IMR-90 (cell line): ENCODE results near the gene HOXC13. TPM values are rescaled to one million over a fixed set of nuclear protein-coding genes. Genes with fewer than 3 reads are reported as not detected.
A peak's percentile ranks its signal among the peaks of the same experiment; 100 is the strongest.

Experiments used
- ATAC-seq: fragments of 200-7000 bp; cut with Tn5 transposase; 2 replicates; pipeline ENCODE4 v1.9.1; 2020; ENCODE audit warnings: low read depth, mild to moderate bottlenecking, moderate library complexity
- BruUV-seq: library from RNA; stranded (reverse); fragments of 400-500 nt; replicated peaks from 2 replicates; lab custom pipeline; 2021; lab: Mats Ljungman, UMichigan
- CTCF ChIA-PET: fragments of 300-600 bp; formaldehyde crosslinking; extraction: SDS; loops from one replicate; lab custom pipeline; 2021; ENCODE audit warnings: antibody characterized with exemption; lab: Yijun Ruan, JAX
- POLR2A ChIA-PET: fragments of 300-600 bp; sonication (Branson Sonifier 250); formaldehyde crosslinking; loops from one replicate; lab custom pipeline; 2022; ENCODE audit warnings: antibody characterized with exemption; ENCODE audit not compliant: unreplicated experiment; lab: Charles Lee
- DNase-seq: peaks from one replicate; pipeline ENCODE4 v3.0.0; 2013
- H2AFZ ChIP-seq: replicated peaks from 2 replicates; pipeline ENCODE3; 2013; ENCODE audit warnings: low read length, mild to moderate bottlenecking; ENCODE audit not compliant: poor library complexity
- H2AK5ac ChIP-seq: 2 replicates; pipeline ENCODE4 v1.6.1; 2013; ENCODE audit warnings: low read depth, low read length, inconsistent platforms
- H2AK9ac ChIP-seq: replicated peaks from 2 replicates; pipeline ENCODE3; 2013; ENCODE audit warnings: mild to moderate bottlenecking, low read depth, low read length, moderate library complexity; ENCODE audit not compliant: poor library complexity
- H2BK120ac ChIP-seq: 2 replicates; pipeline ENCODE4 v1.6.1; 2013; ENCODE audit warnings: low read depth, low read length, inconsistent platforms
- H2BK15ac ChIP-seq: 3 replicates; pipeline ENCODE4 v1.6.1; 2013; ENCODE audit warnings: low read depth, low read length, inconsistent platforms
- H2BK20ac ChIP-seq: 2 replicates; pipeline ENCODE4 v1.6.1; 2013; ENCODE audit warnings: low read depth, mild to moderate bottlenecking, inconsistent platforms, low read length, moderate library complexity
- H2BK5ac ChIP-seq: 2 replicates; pipeline ENCODE4 v1.6.1; 2013; ENCODE audit warnings: mild to moderate bottlenecking, low read depth, low read length, inconsistent platforms; ENCODE audit not compliant: poor library complexity, severe bottlenecking
- H3K14ac ChIP-seq: replicated peaks from 2 replicates; pipeline ENCODE4 v1.6.1; 2013; ENCODE audit warnings: low read depth, low read length, inconsistent platforms
- H3K18ac ChIP-seq: 2 replicates; pipeline ENCODE4 v1.6.1; 2013; ENCODE audit warnings: low read depth, low read length, control low read depth
- H3K23ac ChIP-seq: 2 replicates; pipeline ENCODE4 v1.6.1; 2013; ENCODE audit warnings: low read depth, low read length, inconsistent platforms
- H3K27ac ChIP-seq: 2 replicates; pipeline ENCODE4 v1.5.1; 2013; ENCODE audit warnings: mild to moderate bottlenecking, control low read depth, low read length; ENCODE audit not compliant: insufficient read depth
- H3K27me3 ChIP-seq: 2 replicates; pipeline ENCODE4 v1.6.1; 2013; ENCODE audit warnings: low read length; ENCODE audit not compliant: control insufficient read depth, insufficient read depth
- H3K36me3 ChIP-seq: 2 replicates; pipeline ENCODE4 v1.6.1; 2013; ENCODE audit warnings: low read length, mixed read lengths; ENCODE audit not compliant: control insufficient read depth, insufficient read depth
- H3K4ac ChIP-seq: 2 replicates; pipeline ENCODE4 v1.6.1; 2013; ENCODE audit warnings: low read depth, low read length, inconsistent platforms
- H3K4me1 ChIP-seq: 2 replicates; pipeline ENCODE4 v1.6.1; 2013; ENCODE audit warnings: low read length, mixed read lengths; ENCODE audit not compliant: control insufficient read depth, insufficient read depth
- H3K4me2 ChIP-seq: 2 replicates; pipeline ENCODE4 v1.6.1; 2013; ENCODE audit warnings: low read depth, mild to moderate bottlenecking, control low read depth, low read length, moderate library complexity
- H3K4me3 ChIP-seq: 2 replicates; pipeline ENCODE4 v1.5.1; 2013; ENCODE audit warnings: low read depth, mild to moderate bottlenecking, control low read depth, low read length, moderate library complexity; ENCODE audit not compliant: insufficient read depth
- H3K56ac ChIP-seq: 2 replicates; pipeline ENCODE4 v1.6.1; 2013; ENCODE audit warnings: low read length, inconsistent platforms; ENCODE audit not compliant: insufficient read depth; ENCODE audit errors: extremely low read depth
- H3K79me1 ChIP-seq, 2 experiments: 2 replicates each; pipeline ENCODE4 v1.6.1; 2013; ENCODE audit warnings: low read length in 2 of 2, inconsistent platforms in 1 of 2, low read depth in 1 of 2
- H3K9ac ChIP-seq: 2 replicates; pipeline ENCODE4 v1.6.1; 2013; ENCODE audit warnings: low read depth, low read length, control low read depth
- H3K9me1 ChIP-seq: 2 replicates; pipeline ENCODE4 v1.6.1; 2013; ENCODE audit warnings: low read length, inconsistent platforms; ENCODE audit not compliant: insufficient read depth
- H3K9me3 ChIP-seq: 2 replicates; pipeline ENCODE4 v1.6.1; 2013; ENCODE audit warnings: low read length; ENCODE audit not compliant: control insufficient read depth, insufficient read depth
- H4K20me1 ChIP-seq: 2 replicates; pipeline ENCODE4 v1.6.1; 2013; ENCODE audit warnings: low read length, inconsistent platforms; ENCODE audit not compliant: insufficient read depth
- H4K5ac ChIP-seq: 2 replicates; pipeline ENCODE4 v1.6.1; 2013; ENCODE audit warnings: mild to moderate bottlenecking, low read depth, low read length, control low read depth
- H4K8ac ChIP-seq, 2 experiments: 2 replicates each; pipeline ENCODE4 v1.6.1; 2013; ENCODE audit warnings: low read depth in 2 of 2, low read length in 2 of 2, control low read depth in 1 of 2, inconsistent platforms in 1 of 2
- H4K91ac ChIP-seq: 2 replicates; pipeline ENCODE4 v1.6.1; 2013; ENCODE audit warnings: low read depth, low read length, inconsistent platforms; ENCODE audit not compliant: insufficient read depth
- BHLHE40 ChIP-seq: fragments of 150-350 bp; IDR thresholded peaks from 2 replicates; pipeline ENCODE4 v1.6.1; 2016; ENCODE audit warnings: mild to moderate bottlenecking, low read depth, low read length
- CHD1 ChIP-seq: IDR thresholded peaks from 2 replicates; pipeline ENCODE4 v1.6.1; 2012; ENCODE audit warnings: low read depth, low read length, improper control_type of control experiment
- MAFK ChIP-seq: IDR thresholded peaks from 2 replicates; pipeline ENCODE4 v1.6.1; 2012; ENCODE audit warnings: low read depth, low read length, improper control_type of control experiment
- MAZ ChIP-seq: IDR thresholded peaks from 2 replicates; pipeline ENCODE4 v1.6.1; 2012; ENCODE audit warnings: low read depth, mild to moderate bottlenecking, low read length, improper control_type of control experiment, moderate library complexity, borderline replicate concordance
- SMC3 ChIP-seq: fragments of 150-350 bp; IDR thresholded peaks from 2 replicates; pipeline ENCODE4 v1.6.1; 2016; ENCODE audit warnings: low read depth, mild to moderate bottlenecking, antibody characterized with exemption, low read length, moderate library complexity
- whole genome bisulfite sequencing, 2 experiments: methylation state at CpG; one replicate each; pipeline versions ENCODE4 v1.1.5 to v1.1.7; 2013; ENCODE audit warnings: missing lambda C conversion rate in 2 of 2; ENCODE audit not compliant: insufficient read length in 1 of 2; ENCODE audit errors: extremely low coverage in 2 of 2; 5-methylcytosine and 5-hydroxymethylcytosine counted together
- dilution Hi-C: fragments of 300-500 bp; cut with HindIII; formaldehyde crosslinking; loops from one replicate; pipeline ENCODE4 v1.14.3; 2018; ENCODE audit warnings: low sequenced_read_pairs; ENCODE audit not compliant: unreplicated experiment
- in situ Hi-C: fragments of 300-500 bp; cut with MboI; formaldehyde crosslinking; loops from 3 replicates; pipeline ENCODE4 v1.14.3; 2019; ENCODE audit warnings: low sequenced_read_pairs, inconsistent platforms, mixed read lengths
- intact Hi-C: fragments of 100-400 bp; cut with micrococcal nuclease; formaldehyde crosslinking; loops from 2 replicates; pipeline ENCODE4 v1.10.0; 2022
- polyA plus RNA-seq, 3 experiments: library from polyadenylated mRNA; depleted of rRNA; stranded (reverse); fragments of >200 nt; gene quantifications; 2 replicates each; pipeline ENCODE4 v1.2.3, GENCODE V29; 2012; ENCODE audit warnings: low replicate concordance in 1 of 3
- total RNA-seq: library from RNA; depleted of rRNA; stranded (reverse); fragments of >200 nt; gene quantifications from 2 replicates; pipeline ENCODE4 v1.2.3, GENCODE V29; 2012

Gene HOXC13
- total and polyA plus RNA-seq, 2 of the 4 experiments (the other 2 are of a cell fraction): not detected

DNA sequence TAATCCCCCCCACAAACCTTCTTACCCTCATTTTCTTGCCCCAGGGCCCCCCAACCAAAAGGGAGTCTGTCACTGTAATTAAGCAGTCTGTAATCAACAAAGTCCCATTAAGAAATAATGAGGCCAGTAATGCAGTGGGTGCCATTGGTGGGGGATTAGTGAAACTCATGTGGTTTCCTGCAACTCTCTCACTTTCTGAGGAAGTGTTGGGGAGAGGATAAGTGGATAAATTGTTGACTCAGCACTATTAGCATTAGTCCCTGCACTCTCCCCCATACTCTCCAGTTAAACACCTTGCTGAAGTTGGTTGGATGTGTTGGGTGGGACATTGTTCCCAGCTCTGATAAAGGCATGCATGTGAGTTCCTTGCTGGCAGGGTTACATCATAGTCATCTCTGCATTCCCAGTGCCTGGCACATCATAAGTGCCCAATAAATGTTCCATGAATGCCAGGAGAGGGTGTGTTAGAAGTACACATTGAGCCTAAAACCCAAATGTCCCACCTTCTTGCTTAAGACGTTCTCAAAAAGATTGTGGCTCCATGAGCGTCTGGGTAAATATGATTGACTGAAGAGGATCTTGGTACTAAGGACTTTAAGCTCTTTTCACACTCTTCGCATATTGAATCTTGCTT lies 45.8 kb upstream of the HOXC13 start:
- Histone ChIP-seq H3K9me1 (no peaks in the 10 kb centered on the region), H3K23ac (no peak overlapping the region), H2AFZ (no peak overlapping the region), H3K4me1 (no peaks in the 10 kb centered on the region), H4K91ac (no peak overlapping the region), H4K20me1 (no peaks in the 10 kb centered on the region), H3K9me3 (no peaks in the 10 kb centered on the region), H3K56ac (no peak overlapping the region), H3K27ac (no peak overlapping the region), H3K27me3 (peaks cover 8% of the 10 kb centered on the region), H4K8ac (no peak overlapping the region), H2BK15ac (no peak overlapping the region), H3K36me3 (no peaks in the 10 kb centered on the region), H3K18ac (no peak overlapping the region), H3K4me3 (no peak overlapping the region), H3K4me2 (no peak overlapping the region), H3K4ac (no peak overlapping the region), H2AK5ac (no peak overlapping the region), H3K14ac (no peak overlapping the region), H3K9ac (no peak overlapping the region), H2BK120ac (no peak overlapping the region), H2AK9ac (no peak overlapping the region), H3K79me1 (no peaks in the 10 kb centered on the region), H4K5ac (no peak overlapping the region), H2BK20ac (no peak overlapping the region), H2BK5ac (no peak overlapping the region)
- BruUV-seq: no TSS peak
- no CpG with 5 or more reads among the region's 3 CpGs for WGBS, 2 experiments
- DNase-seq: no peak
- in situ Hi-C loops (no loop called here), intact Hi-C loops (no loop called here), dilution Hi-C loops (no loop called here)
- peak; percentile 96 for TF ChIP-seq MAFK
- no peak for TF ChIP-seq MAZ
- no peak for TF ChIP-seq CHD1
- no peak for TF ChIP-seq SMC3
- TF ChIP-seq BHLHE40: no peak
- ATAC-seq: no peak
- POLR2A ChIA-PET: no interaction called here
- CTCF ChIA-PET: interaction anchor here (0.6 kb wide), 1 partner anchor 113 kb away, joined by 4 read pairs; no protein-coding TSS in a partner anchor
